Parathyroid adenoma (tissue), 2 donors: ENCODE data around the gene PXMP2.
"Not testable (repeated sequence)": the region's sequence is repeated elsewhere in the genome, so short reads cannot be mapped to it uniquely, and the experiment has no call there.

Experiments used
- H2AFZ ChIP-seq: fragments of 300-600 bp; sonication (generic); one replicate; pipeline ENCODE4 v1.7.0; 2017; ENCODE audit warnings: antibody characterized with exemption, mild to moderate bottlenecking
- H3K27ac ChIP-seq: fragments of 300-600 bp; sonication (generic); one replicate; pipeline ENCODE4 v1.7.0; 2017
- H3K27me3 ChIP-seq: fragments of 300-600 bp; sonication (generic); one replicate; pipeline ENCODE4 v1.7.0; 2017; ENCODE audit warnings: low read length; ENCODE audit not compliant: control insufficient read depth, insufficient read depth
- H3K36me3 ChIP-seq: fragments of 300-600 bp; sonication (generic); one replicate; pipeline ENCODE4 v1.7.0; 2017; ENCODE audit warnings: low read length; ENCODE audit not compliant: control insufficient read depth, insufficient read depth
- H3K4me1 ChIP-seq: fragments of 300-600 bp; sonication (generic); one replicate; pipeline ENCODE4 v1.7.0; 2017; ENCODE audit warnings: control low read depth
- H3K4me2 ChIP-seq: fragments of 300-600 bp; sonication (generic); one replicate; pipeline ENCODE4 v1.7.0; 2017; ENCODE audit warnings: low read length
- H3K4me3 ChIP-seq: fragments of 300-600 bp; sonication (generic); one replicate; pipeline ENCODE4 v1.7.0; 2017; ENCODE audit warnings: low read depth, low read length
- H3K79me2 ChIP-seq: fragments of 300-600 bp; sonication (generic); one replicate; pipeline ENCODE4 v1.7.0; 2017; ENCODE audit warnings: control low read depth
- H3K9ac ChIP-seq: fragments of 300-600 bp; sonication (generic); one replicate; pipeline ENCODE4 v1.7.0; 2017; ENCODE audit warnings: mild to moderate bottlenecking
- H3K9me3 ChIP-seq: fragments of 300-600 bp; sonication (generic); one replicate; pipeline ENCODE4 v1.7.0; 2017; ENCODE audit warnings: low read length; ENCODE audit not compliant: control insufficient read depth
- CTCF ChIP-seq: fragments of 300-600 bp; sonication (generic); IDR thresholded peaks from one replicate; pipeline ENCODE4 v1.7.0; 2017; ENCODE audit warnings: antibody characterized with exemption, mild to moderate bottlenecking
- donor health status: primary hyperparathyroidism.

PXMP2 gene

GRCh38 chr12:132689227-132689626 lies 1.8 kb downstream of the PXMP2 start:
- peak overlapping the region; percentile 37 for H3K4me3 ChIP-seq
- H3K79me2 ChIP-seq = peaks cover 8% of the 10 kb centered on the region
- no peaks in the 10 kb centered on the region for H3K36me3 ChIP-seq
- H3K27me3 ChIP-seq = no peaks in the 10 kb centered on the region
- H3K4me2 ChIP-seq = peak overlapping the region; percentile 65
- TF ChIP-seq CTCF = no peak
- no peaks in the 10 kb centered on the region for H3K9me3 ChIP-seq
- H3K4me1 ChIP-seq = no peaks in the 10 kb centered on the region
- H3K9ac ChIP-seq = no peak overlapping the region
- H2AFZ ChIP-seq = peak overlapping the region; percentile 34
- no peak overlapping the region for H3K27ac ChIP-seq

- H3K9ac ChIP-seq = no peak overlapping the region
- H3K36me3 ChIP-seq = no peaks in the 10 kb centered on the region
- no peak overlapping the region for H3K4me2 ChIP-seq
- H3K27me3 ChIP-seq = no peaks in the 10 kb centered on the region
- no peak overlapping the region for H3K4me3 ChIP-seq
- no peak overlapping the region for H2AFZ ChIP-seq
- H3K79me2 ChIP-seq = peaks cover 8% of the 10 kb centered on the region
- H3K4me1 ChIP-seq = no peaks in the 10 kb centered on the region
- TF ChIP-seq CTCF = no peak
- H3K9me3 ChIP-seq = no peaks in the 10 kb centered on the region
- no peak overlapping the region for H3K27ac ChIP-seq
Measured at GRCh38 chr12:132690112-132690511, 2.7 kb downstream of the PXMP2 start.

- not testable (repeated sequence) for H3K9ac ChIP-seq, H3K27me3 ChIP-seq, H3K4me2 ChIP-seq, H3K9me3 ChIP-seq, H3K36me3 ChIP-seq, H3K4me3 ChIP-seq, H3K4me1 ChIP-seq, H2AFZ ChIP-seq, H3K79me2 ChIP-seq, H3K27ac ChIP-seq
Measured at GRCh38 chr12:132692030-132692429, 4.6 kb downstream of the PXMP2 start.

GRCh38 chr12:132694888-132695287 lies 7.5 kb downstream of the PXMP2 start:
- not testable (repeated sequence) for H3K9me3 ChIP-seq, H3K4me3 ChIP-seq, H2AFZ ChIP-seq, H3K27me3 ChIP-seq, H3K79me2 ChIP-seq, H3K4me1 ChIP-seq, H3K27ac ChIP-seq, H3K4me2 ChIP-seq, H3K9ac ChIP-seq, H3K36me3 ChIP-seq

- H3K27ac ChIP-seq = no peak overlapping the region
- TF ChIP-seq CTCF = no peak
- no peak overlapping the region for H3K9ac ChIP-seq
- H3K9me3 ChIP-seq = no peaks in the 10 kb centered on the region
- no peaks in the 10 kb centered on the region for H3K79me2 ChIP-seq
- H2AFZ ChIP-seq = no peak overlapping the region
- H3K4me3 ChIP-seq = no peak overlapping the region
- no peaks in the 10 kb centered on the region for H3K4me1 ChIP-seq
- no peaks in the 10 kb centered on the region for H3K36me3 ChIP-seq
- no peaks in the 10 kb centered on the region for H3K27me3 ChIP-seq
- no peak overlapping the region for H3K4me2 ChIP-seq
Measured at GRCh38 chr12:132695431-132695830, 8.0 kb downstream of the PXMP2 start.

GRCh38 chr12:132698341-132698740 lies 11.0 kb downstream of the PXMP2 start:
- H3K4me3 ChIP-seq = no peak overlapping the region
- H3K27ac ChIP-seq = no peak overlapping the region
- no peak overlapping the region for H3K9ac ChIP-seq
- H3K27me3 ChIP-seq = no peaks in the 10 kb centered on the region
- H3K79me2 ChIP-seq = no peaks in the 10 kb centered on the region
- no peaks in the 10 kb centered on the region for H3K36me3 ChIP-seq
- no peaks in the 10 kb centered on the region for H3K4me1 ChIP-seq
- TF ChIP-seq CTCF = no peak
- no peak overlapping the region for H2AFZ ChIP-seq
- H3K4me2 ChIP-seq = no peak overlapping the region
- H3K9me3 ChIP-seq = no peaks in the 10 kb centered on the region
